GM12878 (cell line): ENCODE measurements around the gene TPI1. TPM values are rescaled to one million over a fixed set of nuclear protein-coding genes. Genes with fewer than 3 reads are reported as not detected.

Experiments used
- ATAC-seq: fragments of 200-7000 bp; cut with Tn5 transposase; 3 replicates; pipeline ENCODE4 v1.9.1; 2020; ENCODE audit warnings: mild to moderate bottlenecking, moderate library complexity
- BruUV-seq: library from RNA; stranded (reverse); fragments of 400-500 nt; replicated peaks from 2 replicates; lab custom pipeline; 2021; lab: Mats Ljungman, UMichigan
- CTCF ChIA-PET: fragments of 300-600 bp; sonication (Branson Sonifier 250); formaldehyde crosslinking; extraction: SDS; loops from one replicate; lab custom pipeline; 2021; ENCODE audit warnings: inconsistent platforms; lab: Yijun Ruan, JAX
- POLR2A ChIA-PET: fragments of 350-600 bp; formaldehyde crosslinking; extraction: SDS; loops from one replicate; lab custom pipeline; 2021; ENCODE audit warnings: inconsistent platforms; lab: Charles Lee
- RAD21 ChIA-PET: fragments of 300-600 bp; sonication (Branson Sonifier 250); formaldehyde crosslinking; loops from one replicate; lab custom pipeline; 2023; ENCODE audit warnings: antibody characterized with exemption; ENCODE audit not compliant: unreplicated experiment; lab: Charles Lee
- SMC1A ChIA-PET: fragments of 300-600 bp; sonication (Branson Sonifier 250); formaldehyde crosslinking; loops from one replicate; lab custom pipeline; 2023; ENCODE audit not compliant: unreplicated experiment, uncharacterized antibody; lab: Charles Lee
- DNase-seq: peaks from one replicate; pipeline ENCODE4 v3.0.0-alpha.2; 2011; ENCODE audit warnings: low read depth, low spot score
- FAIRE-seq: peaks from 3 replicates; lab custom pipeline; 2011; peaks lifted over from hg19 to GRCh38; lab: Jason Lieb, UNC
- H2AFZ ChIP-seq: 2 replicates; pipeline ENCODE4 v1.6.0; 2011; ENCODE audit warnings: low read depth, low read length, control low read depth; ENCODE audit not compliant: control insufficient read depth
- H3K27ac ChIP-seq: 2 replicates; pipeline ENCODE4 v1.5.1; 2011; ENCODE audit warnings: control low read depth; ENCODE audit not compliant: control insufficient read depth, insufficient read depth
- H3K27me3 ChIP-seq, 2 experiments: replicated peaks in 1 of 2; 2 replicates each; pipeline versions ENCODE4 v1.6.0 to v1.6.1; 2011; ENCODE audit warnings: low read length in 1 of 2; ENCODE audit not compliant: control insufficient read depth in 2 of 2, insufficient read depth in 2 of 2
- H3K36me3 ChIP-seq, 2 experiments: 2 replicates each; pipeline ENCODE4 v1.5.1; 2011; ENCODE audit warnings: low read length in 1 of 2; ENCODE audit not compliant: control insufficient read depth in 2 of 2, insufficient read depth in 2 of 2
- H3K4me1 ChIP-seq: 2 replicates; pipeline ENCODE4 v1.6.1; 2011; ENCODE audit warnings: mild to moderate bottlenecking, low read length, moderate library complexity, mixed read lengths; ENCODE audit not compliant: control insufficient read depth, insufficient read depth
- H3K4me2 ChIP-seq: 2 replicates; pipeline ENCODE4 v1.6.0; 2011; ENCODE audit warnings: control low read depth; ENCODE audit not compliant: control insufficient read depth, insufficient read depth
- H3K4me3 ChIP-seq: fragments of 200-600 bp; sonication (generic); 2 replicates; pipeline ENCODE4 v1.5.1; 2016
- H3K79me2 ChIP-seq: 2 replicates; pipeline ENCODE4 v1.6.0; 2011; ENCODE audit warnings: low read length; ENCODE audit not compliant: control insufficient read depth, insufficient read depth
- H3K9ac ChIP-seq: 2 replicates; pipeline ENCODE4 v1.8.0; 2011; ENCODE audit warnings: low read length, control low read depth, mixed read lengths; ENCODE audit not compliant: control insufficient read depth, insufficient read depth
- H3K9me3 ChIP-seq: replicated peaks from 3 replicates; pipeline ENCODE4 v1.5.1; 2011; ENCODE audit warnings: mild to moderate bottlenecking, low read length; ENCODE audit not compliant: control insufficient read depth, insufficient read depth
- H4K20me1 ChIP-seq: 2 replicates; pipeline ENCODE4 v1.6.0; 2011; ENCODE audit not compliant: control insufficient read depth, insufficient read depth
- BMI1 ChIP-seq: fragments of 450-650 bp; IDR thresholded peaks from 2 replicates; pipeline ENCODE4 v1.6.1; 2016; ENCODE audit warnings: mild to moderate bottlenecking, moderate library complexity, borderline replicate concordance
- HDAC6 ChIP-seq: fragments of 200-600 bp; sonication (generic); IDR thresholded peaks from one replicate; pipeline ENCODE4 v1.8.0; 2017; ENCODE audit warnings: antibody characterized with exemption; ENCODE audit not compliant: unreplicated experiment
- SKIL ChIP-seq: fragments of 450-650 bp; IDR thresholded peaks from 2 replicates; pipeline ENCODE4 v1.6.1; 2017; ENCODE audit warnings: mild to moderate bottlenecking, low read depth, inconsistent platforms; ENCODE audit not compliant: poor library complexity, severe bottlenecking
- WGBS: methylation state at CpG from one replicate; pipeline ENCODE4 v1.1.6; 2016; ENCODE audit warnings: low lambda C conversion rate; ENCODE audit not compliant: insufficient replicate concordance, insufficient coverage; ENCODE audit errors: missing lambda C conversion rate; 5-methylcytosine and 5-hydroxymethylcytosine counted together
- in situ Hi-C: fragments of 300-500 bp; cut with MboI; formaldehyde crosslinking; loops from 9 replicates; pipeline ENCODE4 v1.14.3; 2018; ENCODE audit warnings: mixed read lengths
- intact Hi-C: fragments of 100-400 bp; cut with micrococcal nuclease; formaldehyde crosslinking; loops from one replicate; pipeline ENCODE4 v1.14.2; 2022; ENCODE audit not compliant: unreplicated experiment
- polyA plus RNA-seq, 11 experiments: library from polyadenylated mRNA; depleted of rRNA in 4 of 11; unstranded in 6 of 11; stranded (reverse) in 5 of 11; fragments of >200 nt; fragmentation: Nextera tagmentation in 4 of 11; fragmentation: Illumina TruSeq in 1 of 11; extraction: Ambion mirVana in 4 of 11; extraction: Trizol in 1 of 11; gene quantifications; 1 replicate in 1 of 11; 2 replicates in 10 of 11; pipeline versions ENCODE4 v1.2.1 to v1.2.3, GENCODE V29; 2011 to 2016; ENCODE audit warnings: inconsistent platforms in 2 of 11, missing spikeins in 2 of 11, low read depth in 1 of 11
- total RNA-seq, 4 experiments: library from RNA; depleted of rRNA in 3 of 4; stranded (reverse); fragments of >200 nt in 3 of 4; fragmentation: Illumina TruSeq in 1 of 4; extraction: Trizol in 1 of 4; gene quantifications; 2 replicates each; pipeline versions ENCODE4 v1.2.1 to v1.2.3, GENCODE V29; 2013 to 2021
- TF ChIP-seq, protein P1 (sequence below): fragments of 450-650 bp; IDR thresholded peaks from 2 replicates; pipeline ENCODE4 v1.6.1; 2017; ENCODE audit warnings: mild to moderate bottlenecking

Gene TPI1
- total and polyA plus RNA-seq, 10 of the 15 experiments (the other 5 are each of a cell fraction or from before 2014, with no cell fraction given): 916 to 7,349 (median 1,677) TPM

DNA sequence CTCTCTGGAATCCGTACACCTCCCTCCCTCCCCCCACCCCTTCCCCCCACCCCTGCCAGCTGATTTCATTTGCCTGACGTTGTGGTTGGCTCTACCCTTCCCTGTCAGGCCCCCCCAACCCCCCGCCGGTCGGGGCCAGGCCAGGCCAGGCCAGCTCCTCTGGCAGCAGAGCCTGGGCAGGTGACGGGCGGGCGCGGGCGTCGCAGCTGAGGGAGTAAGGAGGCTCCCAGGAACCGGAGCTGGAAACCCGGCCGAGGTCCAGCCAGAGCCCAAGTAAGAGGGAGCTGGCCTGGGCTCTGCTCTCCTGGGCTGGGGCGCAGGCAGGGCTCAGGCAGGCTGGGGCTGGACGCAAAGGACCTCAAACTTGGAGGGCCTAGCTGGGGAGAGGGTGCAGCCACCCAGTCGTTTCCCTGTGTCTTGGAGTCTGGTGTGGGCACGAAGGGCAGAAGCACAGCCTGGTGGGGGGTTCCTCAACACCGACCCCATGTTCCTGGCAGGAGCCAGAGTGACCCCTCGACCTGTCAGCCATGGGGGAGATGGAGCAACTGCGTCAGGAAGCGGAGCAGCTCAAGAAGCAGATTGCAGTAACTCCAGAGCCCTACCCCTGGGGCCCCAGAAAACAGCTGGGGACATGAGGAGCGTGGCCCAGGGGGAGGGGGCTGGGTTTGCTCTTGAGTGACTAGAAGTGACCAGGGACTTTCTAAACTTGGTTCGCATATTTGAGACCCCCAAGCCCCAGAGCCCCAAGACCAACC is 26.4 kb upstream of the TPI1 start, which contains the start of gene GNB3:
TSS of gene GNB3 (plus strand) at position 165 of the 755 bp plus-strand sequence. CDS start at position 528, 363 bp downstream.
- Histone ChIP-seq H3K79me2 (no peaks in the 10 kb centered on the region), H3K4me2 (peak within 1 kb of the TSS; percentile 65), H3K27me3 (no peaks in the 10 kb centered on the region), H3K4me1 (peaks cover 10% of the 10 kb centered on the region)
- ATAC-seq (no peak), FAIRE-seq (no peak), DNase-seq (no peak)
- SMC1A ChIA-PET: interaction anchor here (1.0 to 5.1 kb wide), 4 partner anchors 10 to 88 kb away, joined by 3 to 22 read pairs (median 4); partner anchors contain the start of genes CDCA3, MLF2 and USP5
- in situ Hi-C loops: no loop called here
- no peak for TF ChIP-seq BMI1
- no peak for TF ChIP-seq SKIL
- TF ChIP-seq, protein P1, sequence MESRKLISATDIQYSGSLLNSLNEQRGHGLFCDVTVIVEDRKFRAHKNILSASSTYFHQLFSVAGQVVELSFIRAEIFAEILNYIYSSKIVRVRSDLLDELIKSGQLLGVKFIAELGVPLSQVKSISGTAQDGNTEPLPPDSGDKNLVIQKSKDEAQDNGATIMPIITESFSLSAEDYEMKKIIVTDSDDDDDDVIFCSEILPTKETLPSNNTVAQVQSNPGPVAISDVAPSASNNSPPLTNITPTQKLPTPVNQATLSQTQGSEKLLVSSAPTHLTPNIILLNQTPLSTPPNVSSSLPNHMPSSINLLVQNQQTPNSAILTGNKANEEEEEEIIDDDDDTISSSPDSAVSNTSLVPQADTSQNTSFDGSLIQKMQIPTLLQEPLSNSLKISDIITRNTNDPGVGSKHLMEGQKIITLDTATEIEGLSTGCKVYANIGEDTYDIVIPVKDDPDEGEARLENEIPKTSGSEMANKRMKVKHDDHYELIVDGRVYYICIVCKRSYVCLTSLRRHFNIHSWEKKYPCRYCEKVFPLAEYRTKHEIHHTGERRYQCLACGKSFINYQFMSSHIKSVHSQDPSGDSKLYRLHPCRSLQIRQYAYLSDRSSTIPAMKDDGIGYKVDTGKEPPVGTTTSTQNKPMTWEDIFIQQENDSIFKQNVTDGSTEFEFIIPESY: no peak
- TF ChIP-seq HDAC6: no peak
- TF ChIP-seq, all 136 proteins: peak for 0
- H3K9ac ChIP-seq: peak within 1 kb of the TSS; percentile 34; the same call in 1 of the 2 replicates
- ChIA-PET CTCF (interaction anchor here (0.7 to 1.6 kb wide), 6 partner anchors 16 to 88 kb away, joined by 3 to 5 read pairs (median 3); partner anchors contain the start of genes MLF2 and SPSB2), RAD21 (interaction anchor here (0.9 to 2.3 kb wide), 3 partner anchors 8 to 87 kb away, joined by 3 to 12 read pairs (median 6); partner anchors contain the start of gene MLF2), POLR2A (interaction anchor here (0.8 to 1.6 kb wide), 6 partner anchors 8 to 25 kb away, joined by 3 to 7 read pairs (median 4); partner anchors contain the start of gene CDCA3)
- peak within 1 kb of the TSS; percentile 40 for H2AFZ ChIP-seq
- BruUV-seq: no TSS peak
- no peaks in the 10 kb centered on the region for H3K9me3 ChIP-seq
- 60% methylated on average over 20 of the region's 24 CpGs for WGBS
- no peaks in the 10 kb centered on the region; a peak in 1 of 4 replicates for H3K36me3 ChIP-seq
- intact Hi-C loops: no loop called here
- H3K27ac ChIP-seq: no peak within 1 kb of the TSS; the same call in 1 of the 2 replicates
- H3K4me3 ChIP-seq: no peak within 1 kb of the TSS
- no peaks in the 10 kb centered on the region for H4K20me1 ChIP-seq
